Natural killer cell (primary cell): ENCODE results near the gene UTP3. TPM values are rescaled to one million over a fixed set of nuclear protein-coding genes. Genes with fewer than 3 reads are reported as not detected.

Experiments
- ATAC-seq, 3 donors: fragments of 150-1000 bp in 2 of 3; fragments of 200-7000 bp in 1 of 3; cut with Tn5 transposase; 1 replicate in 1 of 3; 2 replicates in 2 of 3; pipeline ENCODE4 v1.10.0; 2021; ENCODE audit warnings: mild to moderate bottlenecking in 2 of 3, moderate library complexity in 2 of 3
- DNase-seq, 2 donors: peaks; one replicate each; pipeline versions ENCODE4 v3.0.0 to v3.0.0-alpha.2; 2013 to 2021; ENCODE audit warnings: mixed read lengths in 1 of 2
- H3K27ac ChIP-seq: one replicate; pipeline ENCODE4 v1.5.1; 2013; ENCODE audit warnings: mild to moderate bottlenecking, low read length
- H3K27me3 ChIP-seq: one replicate; pipeline ENCODE4 v1.6.1; 2013; ENCODE audit warnings: low read length; ENCODE audit not compliant: control insufficient read depth, insufficient read depth
- H3K36me3 ChIP-seq: one replicate; pipeline ENCODE4 v1.6.1; 2013; ENCODE audit warnings: low read length; ENCODE audit not compliant: control insufficient read depth, insufficient read depth
- H3K4me1 ChIP-seq: one replicate; pipeline ENCODE4 v1.6.1; 2013; ENCODE audit warnings: low read length; ENCODE audit not compliant: control insufficient read depth, insufficient read depth
- H3K4me3 ChIP-seq: one replicate; pipeline ENCODE4 v1.5.1; 2013; ENCODE audit warnings: low read length
- H3K9me3 ChIP-seq: one replicate; pipeline ENCODE4 v1.6.1; 2013; ENCODE audit warnings: low read length; ENCODE audit not compliant: control insufficient read depth, insufficient read depth
- H3K27ac Mint-ChIP-seq, 2 donors: one replicate each; pipeline ENCODE4 v1.8.0; 2022; ENCODE audit warnings: mild to moderate bottlenecking in 2 of 2, mixed read lengths in 2 of 2, moderate library complexity in 1 of 2
- H3K27me3 Mint-ChIP-seq, 2 donors: one replicate each; pipeline ENCODE4 v1.8.0; 2022; ENCODE audit warnings: low read depth in 2 of 2, mixed read lengths in 2 of 2
- H3K36me3 Mint-ChIP-seq: one replicate; pipeline ENCODE4 v1.8.0; 2022; ENCODE audit warnings: mixed read lengths
- H3K4me1 Mint-ChIP-seq, 2 donors: one replicate each; pipeline ENCODE4 v1.8.0; 2022; ENCODE audit warnings: mixed read lengths in 2 of 2
- H3K4me3 Mint-ChIP-seq: one replicate; pipeline ENCODE4 v1.8.0; 2022; ENCODE audit warnings: mild to moderate bottlenecking, moderate library complexity, mixed read lengths
- H3K9me3 Mint-ChIP-seq, 2 donors: one replicate each; pipeline ENCODE4 v1.8.0; 2022; ENCODE audit warnings: mixed read lengths in 2 of 2
- CTCF ChIP-seq: fragments of 200-600 bp; IDR thresholded peaks from one replicate; pipeline ENCODE4 v1.8.0; 2022; ENCODE audit warnings: antibody characterized with exemption
- WGBS: methylation state at CpG from one replicate; pipeline ENCODE4 v1.1.7; 2013; ENCODE audit warnings: missing lambda C conversion rate; ENCODE audit not compliant: insufficient coverage; 5-methylcytosine and 5-hydroxymethylcytosine counted together
- intact Hi-C: fragments of 100-400 bp; cut with micrococcal nuclease; formaldehyde crosslinking; loops from one replicate; pipeline ENCODE4 v1.14.2; 2022
- total RNA-seq, 4 donors: library from RNA; stranded (reverse); fragments of 120-200 nt in 1 of 4; gene quantifications; one replicate each; pipeline versions ENCODE4 v1.2.3 to v1.2.4, GENCODE V29; 2013 to 2022

Gene UTP3
- total RNA-seq, 3 donors from 2014 or later (not counting 1 experiment from before 2014, with no cell fraction given), result 22.3 to 23.1 (median 22.6) TPM

- Mint-ChIP-seq H3K4me1 (peaks cover 23 to 24% of the 10 kb centered on the region in 2 donors), H3K9me3 (no peaks in the 10 kb centered on the region), H3K27me3 (no peaks in the 10 kb centered on the region), H3K27ac (peak overlapping the region; percentile 87 to 91), H3K36me3 (no peaks in the 10 kb centered on the region), H3K4me3 (peak overlapping the region; percentile 95)
- TF ChIP-seq CTCF, result no peak
- Histone ChIP-seq H3K9me3 (no peaks in the 10 kb centered on the region), H3K27ac (peak overlapping the region; percentile 58), H3K27me3 (no peaks in the 10 kb centered on the region), H3K4me3 (peak overlapping the region; percentile 60), H3K4me1 (peaks cover 15% of the 10 kb centered on the region), H3K36me3 (no peaks in the 10 kb centered on the region)
- ATAC-seq (no peak), DNase-seq (no peak)
- 4% methylated on average over 3 of the region's 7 CpGs for WGBS
- intact Hi-C loops, result loop anchor here (5.0 kb wide), 1 partner anchor 131 kb away; the partner anchor contains the start of gene GRSF1
Measured at GRCh38 chr4:70706044-70706461, 17.7 kb downstream of the UTP3 start.

GRCh38 chr4:70706516-70706915 is 18.2 kb downstream of the UTP3 start:
- peak overlapping the region; percentile 95 for H3K4me3 Mint-ChIP-seq
- no peaks in the 10 kb centered on the region for H3K36me3 Mint-ChIP-seq
- H3K27me3 Mint-ChIP-seq, result no peaks in the 10 kb centered on the region
- intact Hi-C loops, result loop anchor here (5.0 kb wide), 1 partner anchor 131 kb away; the partner anchor contains the start of gene GRSF1
- no peaks in the 10 kb centered on the region for H3K9me3 ChIP-seq
- no CpG with 5 or more reads among the region's 1 CpG for WGBS
- peaks cover 15% of the 10 kb centered on the region for H3K4me1 ChIP-seq
- ATAC-seq, result no peak
- H3K9me3 Mint-ChIP-seq, result no peaks in the 10 kb centered on the region
- H3K27me3 ChIP-seq, result no peaks in the 10 kb centered on the region
- no peak overlapping the region for H3K27ac ChIP-seq
- DNase-seq, result peak in 1 of 2 donors; percentile 17
- H3K4me1 Mint-ChIP-seq, result peaks cover 23 to 24% of the 10 kb centered on the region in 2 donors
- no peak for TF ChIP-seq CTCF
- no peaks in the 10 kb centered on the region for H3K36me3 ChIP-seq
- peak overlapping the region; percentile 87 to 91 for H3K27ac Mint-ChIP-seq
- H3K4me3 ChIP-seq, result no peak overlapping the region

GRCh38 chr4:70709611-70710205 is 21.4 kb downstream of the UTP3 start:
- DNase-seq (no peak), ATAC-seq (no peak)
- no peak overlapping the region for H3K27ac ChIP-seq
- H3K9me3 ChIP-seq, result no peaks in the 10 kb centered on the region
- no peak overlapping the region for H3K4me3 ChIP-seq
- TF ChIP-seq CTCF, result no peak
- no peak overlapping the region for H3K27ac Mint-ChIP-seq
- no peaks in the 10 kb centered on the region for H3K36me3 Mint-ChIP-seq
- H3K27me3 Mint-ChIP-seq, result no peaks in the 10 kb centered on the region
- H3K4me1 Mint-ChIP-seq, result peaks cover 18 to 21% of the 10 kb centered on the region in 2 donors
- H3K36me3 ChIP-seq, result no peaks in the 10 kb centered on the region
- intact Hi-C loops, result loop anchor here (5.0 kb wide), 1 partner anchor 128 kb away; the partner anchor contains the start of gene GRSF1
- H3K27me3 ChIP-seq, result no peaks in the 10 kb centered on the region
- H3K4me1 ChIP-seq, result peaks cover 22% of the 10 kb centered on the region
- H3K9me3 Mint-ChIP-seq, result no peaks in the 10 kb centered on the region
- no peak overlapping the region for H3K4me3 Mint-ChIP-seq
- WGBS, result 96% methylated on average over 6 of the region's 7 CpGs

- H3K27ac ChIP-seq, result no peak overlapping the region
- intact Hi-C loops, result no loop called here
- no peaks in the 10 kb centered on the region for H3K9me3 ChIP-seq
- TF ChIP-seq CTCF, result no peak
- H3K4me1 Mint-ChIP-seq, result peaks cover 7 to 9% of the 10 kb centered on the region in 2 donors
- H3K9me3 Mint-ChIP-seq, result no peaks in the 10 kb centered on the region
- H3K36me3 ChIP-seq, result no peaks in the 10 kb centered on the region
- H3K36me3 Mint-ChIP-seq, result no peaks in the 10 kb centered on the region
- H3K4me3 Mint-ChIP-seq, result no peak overlapping the region
- WGBS, result 63% methylated on average over 3 of the region's 3 CpGs
- no peak overlapping the region for H3K27ac Mint-ChIP-seq
- H3K4me1 ChIP-seq, result peaks cover 13% of the 10 kb centered on the region
- no peaks in the 10 kb centered on the region for H3K27me3 ChIP-seq
- H3K4me3 ChIP-seq, result no peak overlapping the region
- ATAC-seq, result no peak
- DNase-seq, result no peak
- H3K27me3 Mint-ChIP-seq, result no peaks in the 10 kb centered on the region
Measured at GRCh38 chr4:70711599-70711998, 23.3 kb downstream of the UTP3 start.
